ENCODE measurements around the gene VDAC1.

DNA sequence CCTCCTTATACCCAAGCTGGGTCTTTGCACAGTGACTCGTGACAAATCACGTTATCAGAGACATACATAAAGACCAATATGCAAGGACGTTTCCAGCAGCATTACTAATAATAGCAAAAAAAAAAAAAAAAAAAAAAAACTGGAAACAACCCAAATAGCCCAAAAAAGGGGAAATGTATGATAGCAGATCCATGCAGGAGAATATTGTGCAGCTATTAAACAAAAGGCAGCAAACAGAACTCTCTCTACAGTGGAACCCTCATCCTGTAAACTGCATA lies 74.0 kb downstream of the VDAC1 start:
- TF ChIP-seq POLR2A (IDR thresholded peaks at IDR 0.05; ENCODE audit: low read length): no peak
- no peak for TF ChIP-seq GATA1 (IDR thresholded peaks at IDR 0.05; ENCODE audit: low read depth, low read length)
